SIG-M5 treated with dmso at 0.1 percent for 504 hours (cell line): ENCODE data around the gene STRA6.
"Not testable (repeated sequence)": the region's sequence is repeated elsewhere in the genome, so short reads cannot be mapped to it uniquely, and the experiment has no call there.

ENCODE experiments used
- DNase-seq: peaks from one replicate; lab custom pipeline; 2025; ENCODE audit not compliant: unreplicated experiment; lab: John Stamatoyannopoulos, UW

STRA6 gene

DNA sequence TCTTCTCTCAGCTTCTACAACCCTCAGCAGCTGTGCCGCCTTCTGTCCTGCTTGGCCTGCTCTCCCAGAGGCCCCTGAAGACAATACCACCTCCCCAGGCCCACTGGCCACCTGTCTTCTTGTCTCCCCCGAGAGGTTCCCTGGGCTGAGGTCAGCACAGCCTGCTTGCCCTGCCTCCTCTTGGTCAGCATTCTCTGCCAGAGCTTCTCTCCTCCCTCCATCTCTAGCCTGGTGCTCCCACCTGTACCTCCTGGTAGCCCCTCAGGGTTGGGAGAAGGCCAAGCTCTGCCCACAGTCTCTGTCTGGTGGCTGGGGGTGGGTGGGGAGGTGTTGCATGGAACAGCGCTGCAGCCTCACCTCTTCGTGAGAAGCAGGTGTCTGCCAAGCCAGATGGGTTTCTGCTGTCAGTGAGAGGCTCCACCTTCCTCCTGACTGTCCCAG, 34.7 kb downstream of the STRA6 start:
- no peak for DNase-seq

GRCh38 chr15:74165461-74165860, 37.1 kb downstream of the STRA6 start:
- DNase-seq: no peak

DNA sequence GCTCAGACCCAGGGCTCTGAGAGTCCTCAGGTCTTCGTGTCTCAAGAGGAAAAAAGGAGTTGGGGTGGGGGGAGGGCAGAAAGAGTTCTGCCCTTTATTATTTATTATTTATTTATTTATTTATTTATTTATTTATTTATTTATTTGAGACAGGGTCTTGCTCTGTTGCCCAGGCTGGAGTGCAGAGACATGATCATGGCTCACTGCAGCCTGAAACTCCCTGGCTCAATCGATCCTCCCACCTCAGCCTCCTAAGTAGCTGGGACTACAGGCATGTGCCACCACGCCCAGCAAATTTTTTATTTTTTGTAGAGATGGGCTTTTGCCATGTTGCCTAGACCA, 40.4 kb downstream of the STRA6 start:
- not testable (repeated sequence) for DNase-seq

GRCh38 chr15:74160390-74160789, 42.2 kb downstream of the STRA6 start:
- not testable (repeated sequence) for DNase-seq

DNA sequence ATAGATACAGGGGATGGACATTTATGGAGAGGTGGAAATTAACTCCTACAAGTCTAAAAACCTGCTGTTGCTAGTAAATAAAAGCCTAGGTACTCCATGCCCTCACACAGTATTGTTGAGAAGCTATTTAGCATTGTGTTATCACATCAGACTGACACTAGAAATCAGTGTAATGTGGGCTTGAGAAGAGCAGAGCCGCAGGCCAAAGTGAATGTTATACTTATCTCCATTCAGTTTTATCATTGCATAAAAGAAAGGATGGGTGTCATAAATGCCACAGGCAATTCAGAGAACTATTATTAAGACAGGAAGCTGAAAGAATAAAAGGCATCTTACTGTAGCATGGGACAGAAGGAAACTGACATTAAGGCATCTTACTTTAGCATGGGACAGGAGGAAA, 42.8 kb downstream of the STRA6 start:
- no peak for DNase-seq

- no peak for DNase-seq
These were observed 43.5 kb downstream of the STRA6 start for GRCh38 chr15:74158855-74159650.

GRCh38 chr15:74157868-74158827, 44.4 kb downstream of the STRA6 start:
- no peak for DNase-seq

GRCh38 chr15:74156678-74157411, 45.7 kb downstream of the STRA6 start:
- no peak for DNase-seq

- no peak for DNase-seq
These were observed 46.7 kb downstream of the STRA6 start for GRCh38 chr15:74155766-74156417.

DNA sequence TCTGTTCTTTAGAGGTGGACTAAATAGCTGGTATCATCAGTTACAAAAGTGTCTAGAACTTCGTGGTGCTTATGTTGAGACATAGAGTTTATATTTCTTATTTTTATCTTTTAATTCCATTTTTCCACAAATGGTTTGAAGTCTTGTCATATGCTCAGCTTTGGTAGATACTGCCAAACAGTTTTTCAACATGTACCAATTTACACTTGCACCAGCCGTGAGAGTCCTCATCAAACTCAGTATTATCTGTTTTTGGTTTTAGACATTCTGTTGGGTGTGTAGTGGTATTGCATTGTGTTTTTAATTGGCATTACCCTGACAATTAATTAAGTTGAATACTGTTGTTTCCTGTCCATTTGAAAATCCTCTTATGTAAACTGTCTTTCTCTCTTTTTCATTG, 55.5 kb downstream of the STRA6 start:
- DNase-seq: no peak

- DNase-seq: no peak
These were observed 56.2 kb downstream of the STRA6 start for GRCh38 chr15:74146277-74146800.

- DNase-seq: peak; percentile 23
These were observed 58.3 kb downstream of the STRA6 start for GRCh38 chr15:74144153-74144775.

GRCh38 chr15:74141591-74141990, 61.0 kb downstream of the STRA6 start:
- DNase-seq: no peak

DNA sequence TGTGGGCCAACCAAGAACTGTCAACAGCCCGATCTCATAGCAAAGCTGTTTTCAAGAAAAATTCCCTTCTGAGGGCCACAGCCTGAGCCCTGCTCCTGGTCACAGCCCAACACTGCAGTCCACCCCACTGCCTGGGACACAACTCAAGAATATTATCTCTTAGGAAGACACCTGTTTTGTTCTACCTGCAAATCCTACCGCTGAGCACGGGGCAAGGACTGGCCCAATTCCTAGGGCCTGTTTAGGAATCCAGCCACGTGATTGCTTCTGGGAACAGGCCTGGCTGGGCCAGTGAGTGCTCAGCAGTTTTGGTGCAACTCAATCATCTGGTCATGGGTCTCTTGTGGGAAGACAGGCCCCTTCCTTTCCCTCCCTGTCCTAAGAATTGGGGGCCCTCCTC, 63.9 kb downstream of the STRA6 start:
- DNase-seq: no peak

DNA sequence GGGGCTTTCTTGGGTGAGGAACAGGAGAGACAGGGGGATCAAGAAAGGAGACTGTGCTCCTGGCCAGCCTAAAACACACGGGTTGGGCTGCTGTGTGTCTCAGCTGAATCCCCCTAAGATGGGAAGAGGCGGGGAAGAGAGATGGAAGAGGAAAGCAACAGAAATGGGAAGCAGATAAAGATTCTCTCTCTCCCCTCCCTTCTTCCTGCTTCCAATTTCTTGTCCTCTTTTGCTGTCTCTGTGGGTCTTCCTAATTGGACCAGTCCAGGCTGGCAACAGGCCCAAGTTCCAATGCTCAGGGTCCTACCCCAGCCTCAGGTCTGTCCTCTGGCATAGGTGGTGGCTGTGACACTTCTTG, 65.1 kb downstream of the STRA6 start:
- DNase-seq: no peak

GRCh38 chr15:74136814-74137536, 65.6 kb downstream of the STRA6 start:
- DNase-seq: no peak

GRCh38 chr15:74136540-74136813, 66.1 kb downstream of the STRA6 start:
- DNase-seq: no peak

DNA sequence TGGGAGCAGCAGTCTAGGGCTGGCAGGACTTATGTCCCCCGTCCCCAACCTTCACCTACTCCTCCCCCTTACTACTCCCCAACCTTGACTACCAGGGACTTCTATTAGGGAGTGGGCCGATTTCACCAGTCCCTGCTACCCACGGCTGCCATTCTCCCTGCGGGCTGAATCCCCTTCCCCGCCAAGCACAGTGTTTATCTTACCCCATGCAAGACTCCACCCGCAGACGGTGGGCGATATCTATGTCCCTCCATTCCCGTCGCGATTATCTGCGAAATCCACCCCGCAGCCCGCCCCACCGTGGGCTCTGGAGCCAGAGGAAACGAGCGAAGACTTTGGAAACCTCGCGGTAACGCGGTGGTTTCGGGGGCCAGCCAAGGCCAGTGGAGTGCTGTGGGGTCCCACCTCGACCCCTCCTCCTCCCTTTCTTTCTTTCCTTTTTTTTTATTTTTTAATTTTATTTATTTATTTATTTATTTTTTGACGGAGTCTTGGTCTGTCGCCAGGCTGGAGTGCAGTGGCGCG, 67.5 kb downstream of the STRA6 start:
- no peak for DNase-seq

- DNase-seq: no peak
These were observed 68.1 kb downstream of the STRA6 start for GRCh38 chr15:74134387-74135027.
